ENCODE results near the gene CDH18.

GRCh38 chr5:19918780-19919179 lies 69.2 kb downstream of the CDH18 start:
- no peak for TF ChIP-seq CTCF (IDR thresholded peaks at IDR 0.05; ENCODE audit: insufficient read depth, low read length, poor library complexity, severe bottlenecking)
- no peak for TF ChIP-seq EZH2phosphoT487 (conservative IDR thresholded peaks at IDR 0.05; ENCODE audit: low read length)

All from SU-DHL-6 (cell line).